GM12864 (cell line): ENCODE data around the gene KYNU.

Experiments used
- DNase-seq: peaks from one replicate; pipeline ENCODE4 v3.0.0-alpha.2; 2011; ENCODE audit warnings: low read depth
- H3K4me3 ChIP-seq: 2 replicates; pipeline ENCODE4 v1.5.1; 2011; ENCODE audit warnings: mild to moderate bottlenecking, low read depth, low read length, control low read depth
- TF ChIP-seq, protein P1 (sequence below): IDR thresholded peaks from 2 replicates; pipeline ENCODE4 v1.5.1; 2011; ENCODE audit warnings: low read depth, mild to moderate bottlenecking, moderate library complexity, low read length, control low read depth, inconsistent platforms; ENCODE audit errors: missing control alignments

KYNU gene

DNA sequence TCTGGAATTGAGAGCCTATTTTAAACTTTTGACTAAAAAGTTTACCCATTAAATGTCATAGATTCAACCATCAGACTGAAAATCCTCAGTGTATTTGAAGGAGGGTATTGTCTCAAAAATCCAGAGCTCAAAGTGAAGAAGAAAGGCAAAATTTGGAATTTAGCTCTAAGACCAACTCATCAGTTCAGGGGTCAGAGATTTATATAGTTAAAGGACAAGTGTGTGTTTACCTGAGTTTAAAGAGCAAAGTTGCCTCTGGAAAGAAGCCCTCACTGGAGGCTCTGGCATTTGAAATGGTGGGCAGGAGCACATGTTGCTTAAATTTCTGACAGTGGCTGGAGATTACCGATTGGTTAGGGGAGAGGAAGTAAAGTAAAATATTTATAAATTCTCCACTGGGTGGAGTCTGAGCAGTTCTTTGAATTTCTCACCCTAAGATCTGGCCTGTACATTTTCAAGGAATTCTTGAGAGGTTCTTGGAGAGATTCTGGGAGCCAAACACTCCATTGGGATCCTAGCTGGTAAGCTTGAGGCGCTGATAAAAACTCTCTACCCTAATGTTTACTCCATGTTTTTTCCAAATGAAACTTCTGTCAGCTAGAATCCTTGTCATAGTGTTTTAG is at the start of gene KYNU:
KYNU (plus strand) TSS at position 449 of the 623 bp plus-strand sequence. CDS start 7,704 bp downstream, outside the sequence.
- DNase-seq = peak; percentile 50
- peak within 1 kb of the TSS; percentile 63 for H3K4me3 ChIP-seq
- TF ChIP-seq, protein P1, sequence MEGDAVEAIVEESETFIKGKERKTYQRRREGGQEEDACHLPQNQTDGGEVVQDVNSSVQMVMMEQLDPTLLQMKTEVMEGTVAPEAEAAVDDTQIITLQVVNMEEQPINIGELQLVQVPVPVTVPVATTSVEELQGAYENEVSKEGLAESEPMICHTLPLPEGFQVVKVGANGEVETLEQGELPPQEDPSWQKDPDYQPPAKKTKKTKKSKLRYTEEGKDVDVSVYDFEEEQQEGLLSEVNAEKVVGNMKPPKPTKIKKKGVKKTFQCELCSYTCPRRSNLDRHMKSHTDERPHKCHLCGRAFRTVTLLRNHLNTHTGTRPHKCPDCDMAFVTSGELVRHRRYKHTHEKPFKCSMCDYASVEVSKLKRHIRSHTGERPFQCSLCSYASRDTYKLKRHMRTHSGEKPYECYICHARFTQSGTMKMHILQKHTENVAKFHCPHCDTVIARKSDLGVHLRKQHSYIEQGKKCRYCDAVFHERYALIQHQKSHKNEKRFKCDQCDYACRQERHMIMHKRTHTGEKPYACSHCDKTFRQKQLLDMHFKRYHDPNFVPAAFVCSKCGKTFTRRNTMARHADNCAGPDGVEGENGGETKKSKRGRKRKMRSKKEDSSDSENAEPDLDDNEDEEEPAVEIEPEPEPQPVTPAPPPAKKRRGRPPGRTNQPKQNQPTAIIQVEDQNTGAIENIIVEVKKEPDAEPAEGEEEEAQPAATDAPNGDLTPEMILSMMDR = no peak

DNA sequence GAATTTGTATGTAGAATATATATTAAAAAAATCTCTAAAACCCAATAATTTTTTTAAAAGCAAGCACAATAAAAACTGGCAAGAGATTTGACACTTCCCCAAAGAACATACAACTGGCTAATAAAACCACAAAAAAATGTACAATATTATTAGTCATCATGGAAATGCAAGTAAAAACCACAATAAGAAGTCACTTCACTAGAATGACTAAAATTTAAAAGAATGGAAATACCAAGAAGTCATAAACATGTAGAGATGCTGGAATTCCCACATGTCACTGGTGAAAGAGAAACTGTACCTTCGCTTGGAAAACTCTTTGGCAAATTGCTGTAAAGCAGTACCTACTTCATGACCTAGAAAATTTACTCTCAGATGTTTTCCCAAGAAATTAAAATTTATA is 43.4 kb upstream of the KYNU start:
- TF ChIP-seq, protein P1 = no peak
- H3K4me3 ChIP-seq = no peak overlapping the region
- no peak for DNase-seq

GRCh38 chr2:142840436-142840835 is 37.0 kb upstream of the KYNU start:
- DNase-seq = no peak
- TF ChIP-seq, protein P1 = no peak

DNA sequence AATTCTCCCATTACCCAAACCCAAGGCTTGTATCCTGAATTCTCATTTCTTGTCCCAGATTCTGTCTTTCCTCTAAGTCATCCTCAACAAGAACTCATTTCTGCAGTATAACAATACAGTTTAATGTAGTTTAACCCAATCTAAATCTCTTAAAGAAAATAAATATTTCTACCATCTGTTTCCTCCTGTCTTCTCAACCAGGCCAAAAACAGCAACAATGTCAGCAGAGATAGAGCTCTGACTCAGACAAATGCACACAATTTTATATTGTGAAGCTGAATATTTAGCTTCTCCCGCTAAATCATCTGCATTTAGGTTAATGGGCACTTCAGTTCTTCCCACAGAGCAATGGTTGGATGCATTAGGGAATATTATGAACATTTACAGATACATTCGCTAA is 35.7 kb upstream of the KYNU start:
- H3K4me3 ChIP-seq = no peak overlapping the region
- no peak for DNase-seq
- TF ChIP-seq, protein P1 = no peak

More at GRCh38 chr2:142840436-142840835, 37.0 kb upstream of the KYNU start:
- H3K4me3 ChIP-seq = no peak overlapping the region

- no peak for DNase-seq
- H3K4me3 ChIP-seq = no peak overlapping the region
- TF ChIP-seq, protein P1 = no peak
These were observed 35.1 kb upstream of the KYNU start for GRCh38 chr2:142842369-142842768.

DNA sequence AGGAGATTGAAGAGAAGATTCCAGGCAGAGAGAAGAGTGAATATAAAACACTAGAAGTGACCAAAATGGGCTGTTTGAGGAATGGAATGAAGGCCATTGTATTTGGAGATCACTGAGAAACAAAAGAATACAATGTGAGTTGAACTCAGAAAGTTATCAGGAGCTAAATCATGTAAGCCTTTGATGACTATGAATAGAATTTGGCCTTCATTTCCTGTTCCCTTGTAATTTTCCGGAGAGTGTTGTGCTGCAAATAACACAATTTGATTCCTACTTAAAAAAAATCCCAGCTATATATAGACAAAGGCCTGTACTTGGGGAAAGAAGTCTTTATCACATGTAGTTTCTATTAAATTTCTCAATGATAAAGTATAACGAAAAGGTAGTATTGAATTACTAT is 33.7 kb upstream of the KYNU start:
- H3K4me3 ChIP-seq = no peak overlapping the region
- no peak for DNase-seq
- TF ChIP-seq, protein P1 = no peak

GRCh38 chr2:142848023-142848606 is 29.3 kb upstream of the KYNU start:
- TF ChIP-seq, protein P1 = no peak
- DNase-seq = no peak
- H3K4me3 ChIP-seq = no peak overlapping the region
